GM12874 (cell line): Measurements from ENCODE around the gene HDAC7.
A peak's percentile ranks its signal among the peaks of the same experiment; 100 is the strongest.

Experiments
- CTCF ChIP-seq: IDR thresholded peaks from 2 replicates; pipeline ENCODE4 v1.5.1; 2011; ENCODE audit warnings: low read depth, mild to moderate bottlenecking, control low read depth, low read length, moderate library complexity; ENCODE audit not compliant: insufficient read depth

The HDAC7 gene

GRCh38 chr12:47771304-47771703 is 48.4 kb downstream of the HDAC7 start:
- no peak for TF ChIP-seq CTCF

GRCh38 chr12:47770086-47770726 is 49.5 kb downstream of the HDAC7 start:
- TF ChIP-seq CTCF: no peak

GRCh38 chr12:47769234-47770085 is 50.2 kb downstream of the HDAC7 start:
- TF ChIP-seq CTCF: no peak

GRCh38 chr12:47768323-47768811 is 51.3 kb downstream of the HDAC7 start:
- TF ChIP-seq CTCF: no peak

GRCh38 chr12:47767216-47767724 is 52.4 kb downstream of the HDAC7 start:
- peak; percentile 69 for TF ChIP-seq CTCF

GRCh38 chr12:47766502-47767215 is 53.0 kb downstream of the HDAC7 start:
- no peak for TF ChIP-seq CTCF
